Stimulated activated memory B cell treated with anti-CD40 and anti-IgM and Interleukin-4, amounts not matched to agents 10 μg/mL and 1 μg/mL and 100 μg/mL, for 72 hours (primary cell): ENCODE data around the gene TGM2.

Experiments used
- ATAC-seq: fragments of 150-1000 bp; cut with Tn5 transposase; 2 replicates; pipeline ENCODE4 v1.10.0; 2021
- H3K27ac Mint-ChIP-seq: one replicate; pipeline ENCODE4 v1.8.0; 2022; ENCODE audit warnings: mild to moderate bottlenecking, mixed read lengths
- H3K27me3 Mint-ChIP-seq: one replicate; pipeline ENCODE4 v1.8.0; 2022; ENCODE audit warnings: mixed read lengths
- H3K36me3 Mint-ChIP-seq: one replicate; pipeline ENCODE4 v1.8.0; 2022; ENCODE audit warnings: mixed read lengths
- H3K4me1 Mint-ChIP-seq: one replicate; pipeline ENCODE4 v1.8.0; 2022; ENCODE audit warnings: mixed read lengths
- H3K4me3 Mint-ChIP-seq: one replicate; pipeline ENCODE4 v1.8.0; 2022; ENCODE audit warnings: mild to moderate bottlenecking, moderate library complexity, mixed read lengths
- H3K9me3 Mint-ChIP-seq: one replicate; pipeline ENCODE4 v1.8.0; 2022; ENCODE audit warnings: mixed read lengths

Gene TGM2

GRCh38 chr20:38203337-38203980, 38.4 kb upstream of the TGM2 start:
- Mint-ChIP-seq H3K27me3 (no peaks in the 10 kb centered on the region), H3K27ac (no peak overlapping the region), H3K4me1 (peaks cover 2% of the 10 kb centered on the region), H3K4me3 (no peak overlapping the region), H3K9me3 (no peaks in the 10 kb centered on the region), H3K36me3 (no peaks in the 10 kb centered on the region)
- no peak for ATAC-seq

GRCh38 chr20:38202982-38203293, 37.9 kb upstream of the TGM2 start:
- H3K9me3 Mint-ChIP-seq = no peaks in the 10 kb centered on the region
- H3K27me3 Mint-ChIP-seq = no peaks in the 10 kb centered on the region
- no peak overlapping the region for H3K4me3 Mint-ChIP-seq
- no peaks in the 10 kb centered on the region for H3K36me3 Mint-ChIP-seq
- H3K4me1 Mint-ChIP-seq = peaks cover 7% of the 10 kb centered on the region
- H3K27ac Mint-ChIP-seq = no peak overlapping the region
- ATAC-seq = no peak

- Mint-ChIP-seq H3K9me3 (peaks cover under 1% of the 10 kb centered on the region), H3K36me3 (peaks cover 1% of the 10 kb centered on the region), H3K27ac (no peak overlapping the region), H3K27me3 (no peaks in the 10 kb centered on the region), H3K4me3 (no peak overlapping the region), H3K4me1 (peaks cover 12% of the 10 kb centered on the region)
- no peak for ATAC-seq
These were observed 37.3 kb upstream of the TGM2 start for GRCh38 chr20:38202153-38202981.

DNA sequence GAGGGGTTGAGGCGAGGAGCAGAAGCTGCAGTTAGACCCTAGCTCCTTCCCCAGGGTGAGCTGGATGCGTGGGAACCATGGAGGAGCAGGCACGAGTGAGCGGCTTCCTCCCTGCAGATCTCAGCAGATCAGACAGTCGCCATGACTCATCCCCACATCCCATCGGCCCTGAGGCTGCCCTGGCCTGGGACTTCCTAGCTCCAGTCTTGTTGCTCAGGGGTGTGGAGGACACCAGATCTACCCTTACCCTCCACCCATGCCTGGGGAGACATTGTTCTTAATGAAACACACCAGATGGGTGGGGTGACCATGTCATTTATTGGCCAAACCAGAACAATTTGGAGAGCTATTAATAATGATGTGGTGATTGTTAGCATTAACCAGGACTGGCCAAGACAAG, 36.3 kb upstream of the TGM2 start:
- H3K9me3 Mint-ChIP-seq = peaks cover 4% of the 10 kb centered on the region
- peaks cover 5% of the 10 kb centered on the region for H3K36me3 Mint-ChIP-seq
- H3K27ac Mint-ChIP-seq = no peak overlapping the region
- H3K27me3 Mint-ChIP-seq = no peaks in the 10 kb centered on the region
- no peak overlapping the region for H3K4me3 Mint-ChIP-seq
- no peak for ATAC-seq
- peaks cover 22% of the 10 kb centered on the region for H3K4me1 Mint-ChIP-seq

GRCh38 chr20:38200646-38201045, 35.6 kb upstream of the TGM2 start:
- peaks cover 29% of the 10 kb centered on the region for H3K4me1 Mint-ChIP-seq
- ATAC-seq = no peak
- no peaks in the 10 kb centered on the region for H3K27me3 Mint-ChIP-seq
- H3K27ac Mint-ChIP-seq = no peak overlapping the region
- H3K36me3 Mint-ChIP-seq = peaks cover 5% of the 10 kb centered on the region
- peaks cover 4% of the 10 kb centered on the region for H3K9me3 Mint-ChIP-seq
- no peak overlapping the region for H3K4me3 Mint-ChIP-seq

- peak overlapping the region; percentile 25 for H3K27ac Mint-ChIP-seq
- ATAC-seq = no peak
- H3K36me3 Mint-ChIP-seq = peaks cover 5% of the 10 kb centered on the region
- peaks cover 4% of the 10 kb centered on the region for H3K9me3 Mint-ChIP-seq
- H3K27me3 Mint-ChIP-seq = peaks cover 8% of the 10 kb centered on the region
- no peak overlapping the region for H3K4me3 Mint-ChIP-seq
- peaks cover 38% of the 10 kb centered on the region for H3K4me1 Mint-ChIP-seq
These were observed 34.7 kb upstream of the TGM2 start for GRCh38 chr20:38199501-38200390.

DNA sequence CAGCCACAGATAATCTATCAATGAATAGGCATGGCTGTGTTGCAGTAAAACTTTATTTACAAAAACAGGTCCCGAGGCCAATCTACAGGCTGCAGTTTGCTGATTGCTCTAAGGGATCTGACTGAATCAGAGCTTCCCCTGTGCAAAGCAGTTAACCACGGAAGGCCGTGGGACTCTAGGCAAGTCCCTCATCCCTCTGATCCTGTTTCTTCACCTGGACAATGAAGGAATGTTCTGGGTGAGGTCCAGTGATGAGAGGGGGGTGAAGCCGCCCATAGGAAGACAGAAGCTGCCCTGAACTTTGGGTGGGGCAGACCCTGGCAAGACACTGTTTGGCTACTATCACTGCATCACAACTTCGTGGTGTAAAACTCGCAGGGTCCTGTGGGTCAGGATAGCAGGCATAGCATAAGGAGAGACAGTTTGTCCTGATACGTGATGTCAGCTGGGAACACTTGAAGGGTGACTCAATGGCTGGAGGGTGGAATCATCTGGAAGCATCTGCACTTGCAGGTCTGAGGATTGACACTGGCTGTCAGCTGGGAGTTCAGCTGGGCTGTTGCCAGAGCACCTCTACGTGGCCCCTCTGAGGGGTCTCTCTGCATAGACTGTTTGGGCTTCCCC, 33.3 kb upstream of the TGM2 start:
- no peak overlapping the region for H3K4me3 Mint-ChIP-seq
- peaks cover 43% of the 10 kb centered on the region for H3K4me1 Mint-ChIP-seq
- H3K9me3 Mint-ChIP-seq = peaks cover 8% of the 10 kb centered on the region
- H3K36me3 Mint-ChIP-seq = peaks cover 11% of the 10 kb centered on the region
- H3K27ac Mint-ChIP-seq = peak overlapping the region; percentile 91
- peaks cover 12% of the 10 kb centered on the region for H3K27me3 Mint-ChIP-seq
- ATAC-seq = no peak

DNA sequence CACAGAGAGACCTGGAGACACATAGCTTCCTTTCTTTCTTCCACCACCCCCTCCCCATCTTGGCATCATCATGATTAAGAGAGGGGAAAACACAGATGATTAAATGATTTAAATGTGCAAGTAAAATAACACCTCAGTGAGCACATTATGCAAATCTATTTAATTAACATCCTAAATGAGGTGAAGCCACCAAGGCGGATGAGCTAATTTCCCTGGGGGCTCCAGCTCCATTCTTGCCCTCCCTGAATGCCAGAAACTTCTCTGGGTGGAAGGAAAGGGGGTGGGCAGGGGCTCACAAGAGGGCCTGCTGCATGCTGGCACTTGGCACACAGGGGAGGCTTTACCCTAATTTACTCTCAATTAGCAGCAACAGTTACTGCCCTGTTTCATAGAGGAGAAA, 32.5 kb upstream of the TGM2 start:
- H3K27me3 Mint-ChIP-seq = peaks cover 12% of the 10 kb centered on the region

DNA sequence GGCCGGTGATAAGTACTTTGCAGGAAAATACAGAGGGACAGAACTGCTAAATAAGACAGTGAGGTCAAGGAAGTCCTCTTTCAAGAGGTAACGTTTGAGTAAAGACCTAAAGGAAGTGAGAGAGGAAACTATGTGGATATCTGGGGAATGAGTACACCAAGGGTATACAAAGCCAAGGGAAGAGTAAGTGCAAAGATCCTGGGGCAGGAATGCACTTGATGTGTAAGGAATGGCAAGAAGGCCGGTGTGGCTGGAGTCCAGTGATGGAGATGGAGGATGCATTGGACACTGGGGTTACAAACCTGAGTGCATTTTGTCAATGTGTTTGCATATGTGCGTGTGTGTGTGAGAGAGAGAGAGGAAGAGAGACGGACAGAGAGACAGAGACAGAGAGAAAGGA, 32.1 kb upstream of the TGM2 start:
- peaks cover 8% of the 10 kb centered on the region for H3K9me3 Mint-ChIP-seq
- H3K36me3 Mint-ChIP-seq = peaks cover 11% of the 10 kb centered on the region
- peak overlapping the region; percentile 91 for H3K27ac Mint-ChIP-seq
- H3K4me3 Mint-ChIP-seq = peak overlapping the region; percentile 40
- peaks cover 12% of the 10 kb centered on the region for H3K27me3 Mint-ChIP-seq
- ATAC-seq = no peak
- H3K4me1 Mint-ChIP-seq = peaks cover 43% of the 10 kb centered on the region

More for the DNA sequence above, 32.5 kb upstream of the TGM2 start:
- peaks cover 8% of the 10 kb centered on the region for H3K9me3 Mint-ChIP-seq
- peaks cover 11% of the 10 kb centered on the region for H3K36me3 Mint-ChIP-seq
- peak overlapping the region; percentile 40 for H3K4me3 Mint-ChIP-seq
- H3K27ac Mint-ChIP-seq = peak overlapping the region; percentile 91
- peaks cover 43% of the 10 kb centered on the region for H3K4me1 Mint-ChIP-seq
- ATAC-seq = no peak

GRCh38 chr20:38196592-38196991, 31.5 kb upstream of the TGM2 start:
- Mint-ChIP-seq H3K4me3 (peak overlapping the region; percentile 40), H3K4me1 (peaks cover 43% of the 10 kb centered on the region), H3K36me3 (peaks cover 11% of the 10 kb centered on the region), H3K27ac (peak overlapping the region; percentile 91), H3K9me3 (peaks cover 8% of the 10 kb centered on the region), H3K27me3 (peaks cover 12% of the 10 kb centered on the region)
- ATAC-seq = peak; percentile 95

GRCh38 chr20:38196076-38196475, 31.0 kb upstream of the TGM2 start:
- ATAC-seq = peak; percentile 3
- peaks cover 12% of the 10 kb centered on the region for H3K27me3 Mint-ChIP-seq
- H3K9me3 Mint-ChIP-seq = peaks cover 8% of the 10 kb centered on the region
- peak overlapping the region; percentile 91 for H3K27ac Mint-ChIP-seq
- peak overlapping the region; percentile 10 for H3K4me3 Mint-ChIP-seq
- peaks cover 11% of the 10 kb centered on the region for H3K36me3 Mint-ChIP-seq
- H3K4me1 Mint-ChIP-seq = peaks cover 43% of the 10 kb centered on the region

- H3K4me1 Mint-ChIP-seq = peaks cover 43% of the 10 kb centered on the region
- peaks cover 8% of the 10 kb centered on the region for H3K9me3 Mint-ChIP-seq
- H3K27ac Mint-ChIP-seq = peak overlapping the region; percentile 91
- H3K4me3 Mint-ChIP-seq = no peak overlapping the region
- no peak for ATAC-seq
- H3K27me3 Mint-ChIP-seq = peaks cover 12% of the 10 kb centered on the region
- peaks cover 11% of the 10 kb centered on the region for H3K36me3 Mint-ChIP-seq
These were observed 30.5 kb upstream of the TGM2 start for GRCh38 chr20:38195521-38195920.

DNA sequence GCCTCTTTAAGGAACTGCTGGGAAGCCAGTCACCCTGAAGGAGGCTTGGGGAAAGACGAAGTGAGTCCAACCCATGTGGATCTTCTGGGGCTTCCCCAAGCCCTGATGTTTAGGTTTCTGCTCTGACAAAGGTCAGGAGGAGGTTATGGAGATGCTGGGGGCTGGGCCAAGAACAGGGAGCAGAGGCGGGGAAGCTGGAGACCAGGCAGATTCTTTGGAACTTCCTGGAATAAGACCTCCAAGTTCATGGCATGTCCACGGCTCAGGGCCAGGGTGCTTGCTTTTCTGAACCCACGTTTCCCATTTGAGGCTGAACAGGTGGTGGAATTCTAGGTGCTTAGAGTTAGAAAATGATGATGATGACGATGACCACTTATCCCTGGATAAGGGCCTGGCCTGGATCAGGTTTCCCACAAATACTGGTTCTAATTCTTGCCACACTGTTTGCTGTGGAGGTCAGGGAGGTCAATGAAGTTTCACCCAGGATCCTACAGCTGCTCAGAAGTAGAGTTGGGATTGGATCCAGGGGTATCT, 30.0 kb upstream of the TGM2 start:
- ATAC-seq = no peak
- H3K27me3 Mint-ChIP-seq = peaks cover 12% of the 10 kb centered on the region
- H3K9me3 Mint-ChIP-seq = peaks cover 8% of the 10 kb centered on the region
- peaks cover 43% of the 10 kb centered on the region for H3K4me1 Mint-ChIP-seq
- H3K36me3 Mint-ChIP-seq = peaks cover 11% of the 10 kb centered on the region
- H3K27ac Mint-ChIP-seq = peak overlapping the region; percentile 91
- peak overlapping the region; percentile 7 for H3K4me3 Mint-ChIP-seq

DNA sequence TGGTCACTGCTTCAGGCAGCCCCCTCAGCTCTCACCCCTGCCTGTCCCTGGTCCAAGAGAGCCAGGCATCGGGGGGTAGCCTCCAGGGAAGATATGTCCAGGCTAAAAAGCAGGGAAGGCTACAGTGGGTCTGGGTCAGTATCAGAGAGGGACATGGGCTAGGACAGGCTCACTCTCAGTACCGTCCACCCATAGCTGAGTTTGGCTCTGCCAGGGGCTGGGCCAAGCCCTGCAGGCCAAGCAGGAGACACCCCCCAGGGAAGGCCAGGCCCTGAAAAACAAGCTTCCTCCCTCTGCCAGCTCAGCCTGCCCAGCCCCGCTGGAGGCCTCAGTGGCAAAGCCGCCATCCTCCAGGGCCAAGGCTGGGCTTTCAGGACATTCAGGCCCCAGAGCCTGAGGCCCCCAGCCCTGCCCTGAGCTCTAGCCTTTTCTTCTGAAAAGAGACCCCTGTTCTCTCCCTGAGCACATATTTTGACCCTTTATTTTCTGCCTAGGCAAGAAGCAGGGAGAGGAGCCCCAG, 28.6 kb upstream of the TGM2 start:
- Mint-ChIP-seq H3K27me3 (peaks cover 12% of the 10 kb centered on the region), H3K4me1 (peaks cover 42% of the 10 kb centered on the region), H3K4me3 (no peak overlapping the region), H3K27ac (no peak overlapping the region), H3K36me3 (peaks cover 11% of the 10 kb centered on the region), H3K9me3 (peaks cover 8% of the 10 kb centered on the region)
- no peak for ATAC-seq
